PC-3 (cell line): ENCODE data around the gene MYH11. TPM values are rescaled to one million over a fixed set of nuclear protein-coding genes. Genes with fewer than 3 reads are reported as not detected.

Source experiments
- ATAC-seq: fragments of 200-7000 bp; cut with Tn5 transposase; 2 replicates; pipeline ENCODE4 v1.9.1; 2020; ENCODE audit warnings: mild to moderate bottlenecking, moderate library complexity
- BruUV-seq: library from RNA; stranded (reverse); fragments of 400-500 nt; replicated peaks from 2 replicates; lab custom pipeline; 2021; lab: Mats Ljungman, UMichigan
- CTCF ChIA-PET: fragments of 300-600 bp; sonication (Branson Sonifier 250); formaldehyde crosslinking; loops from one replicate; lab custom pipeline; 2022; ENCODE audit warnings: antibody characterized with exemption; lab: Charles Lee
- POLR2A ChIA-PET: fragments of 300-600 bp; sonication (Branson Sonifier 250); formaldehyde crosslinking; loops from one replicate; lab custom pipeline; 2022; ENCODE audit warnings: antibody characterized with exemption; ENCODE audit not compliant: unreplicated experiment; lab: Charles Lee
- DNase-seq: peaks from one replicate; pipeline ENCODE4 v3.0.0-alpha.2; 2015
- H2AFZ ChIP-seq: fragments of 300-600 bp; sonication (generic); 2 replicates; pipeline ENCODE4 v1.6.0; 2016; ENCODE audit warnings: antibody characterized with exemption, low read length
- H3F3A ChIP-seq: fragments of 300-600 bp; sonication (generic); one replicate; pipeline ENCODE4 v1.6.0; 2017; ENCODE audit warnings: antibody characterized with exemption, low read length, control low read depth, mild to moderate bottlenecking; ENCODE audit not compliant: unreplicated experiment
- H3K27ac ChIP-seq: fragments of 300-600 bp; sonication (generic); 2 replicates; pipeline ENCODE4 v1.5.1; 2016; ENCODE audit warnings: mild to moderate bottlenecking, low read length
- H3K27me3 ChIP-seq: fragments of 300-600 bp; sonication (generic); 2 replicates; pipeline ENCODE4 v1.6.1; 2016; ENCODE audit warnings: low read length, mixed read lengths
- H3K36me3 ChIP-seq: fragments of 300-600 bp; sonication (generic); 2 replicates; pipeline ENCODE4 v1.6.1; 2016; ENCODE audit warnings: low read depth, mixed run types, low read length, mixed read lengths
- H3K4me1 ChIP-seq: fragments of 300-600 bp; sonication (generic); 2 replicates; pipeline ENCODE4 v1.5.1; 2016; ENCODE audit warnings: low read length; ENCODE audit not compliant: insufficient read depth
- H3K4me2 ChIP-seq: fragments of 300-600 bp; sonication (generic); 2 replicates; pipeline ENCODE4 v1.6.0; 2016; ENCODE audit warnings: low read length
- H3K4me3 ChIP-seq: fragments of 300-600 bp; sonication (generic); 2 replicates; pipeline ENCODE4 v1.5.1; 2016; ENCODE audit warnings: mild to moderate bottlenecking, low read length, mixed read lengths
- H3K79me2 ChIP-seq: fragments of 300-600 bp; sonication (generic); 2 replicates; pipeline ENCODE4 v1.6.1; 2017; ENCODE audit warnings: low read length, mixed read lengths
- H3K9ac ChIP-seq: fragments of 300-600 bp; sonication (generic); 2 replicates; pipeline ENCODE4 v1.6.0; 2016; ENCODE audit warnings: mild to moderate bottlenecking, low read length
- H3K9me2 ChIP-seq: fragments of 300-600 bp; sonication (generic); replicated peaks from 2 replicates; pipeline ENCODE4 v1.6.1; 2016; ENCODE audit warnings: mixed run types, low read length, mixed read lengths
- H3K9me3 ChIP-seq: fragments of 300-600 bp; sonication (generic); 2 replicates; pipeline ENCODE4 v1.6.1; 2016; ENCODE audit warnings: low read length, mixed read lengths
- H4K20me1 ChIP-seq: fragments of 300-600 bp; sonication (generic); 2 replicates; pipeline ENCODE4 v1.6.1; 2016; ENCODE audit warnings: low read length, mixed read lengths
- CTCF ChIP-seq: fragments of 300-600 bp; sonication (generic); conservative IDR thresholded peaks from 2 replicates; pipeline ENCODE4 v1.5.1; 2017; ENCODE audit warnings: antibody characterized with exemption, low read depth, mild to moderate bottlenecking, low read length
- EZH2 ChIP-seq: fragments of 300-600 bp; sonication (generic); IDR thresholded peaks from one replicate; pipeline ENCODE4 v1.6.1; 2017; ENCODE audit warnings: antibody characterized with exemption, mild to moderate bottlenecking, low read length; ENCODE audit not compliant: unreplicated experiment
- EZH2phosphoT487 ChIP-seq: fragments of 300-600 bp; sonication (generic); IDR thresholded peaks from 2 replicates; pipeline ENCODE4 v1.6.1; 2018; ENCODE audit warnings: mild to moderate bottlenecking, antibody characterized with exemption, low read length, borderline replicate concordance
- intact Hi-C: fragments of 100-400 bp; cut with micrococcal nuclease; formaldehyde crosslinking; loops from 2 replicates; pipeline ENCODE4 v1.9.0; 2023
- total RNA-seq: library from RNA; depleted of rRNA; stranded (reverse); fragments of >200 nt; gene quantifications from 2 replicates; pipeline ENCODE4 v1.2.3, GENCODE V29; 2014

The MYH11 gene
- total RNA-seq, 1 experiment from 2014 or later = not detected

- Histone ChIP-seq H3K9me3 (no peaks in the 10 kb centered on the region), H3K4me2 (no peak overlapping the region), H4K20me1 (no peaks in the 10 kb centered on the region), H3K9me2 (no peaks in the 10 kb centered on the region), H3K4me3 (no peak overlapping the region), H2AFZ (no peak overlapping the region), H3K79me2 (no peaks in the 10 kb centered on the region), H3K27me3 (no peaks in the 10 kb centered on the region), H3K27ac (no peak overlapping the region), H3F3A (no peaks in the 10 kb centered on the region), H3K36me3 (no peaks in the 10 kb centered on the region), H3K4me1 (no peaks in the 10 kb centered on the region), H3K9ac (no peak overlapping the region)
- no peak for DNase-seq
- ChIA-PET POLR2A (no interaction called here), CTCF (no interaction called here)
- TF ChIP-seq EZH2 = no peak
- TF ChIP-seq CTCF = no peak
- TF ChIP-seq EZH2phosphoT487 = no peak
- BruUV-seq = no TSS peak
- intact Hi-C loops = no loop called here
- no peak for ATAC-seq
Observed at GRCh38 chr16:15827709-15828343, 29.0 kb downstream of the MYH11 start.

GRCh38 chr16:15827299-15827698, 29.5 kb downstream of the MYH11 start:
- Histone ChIP-seq H3K36me3 (no peaks in the 10 kb centered on the region), H3K9me2 (no peaks in the 10 kb centered on the region), H3K79me2 (no peaks in the 10 kb centered on the region), H3K4me3 (no peak overlapping the region), H3F3A (no peaks in the 10 kb centered on the region), H3K27ac (no peak overlapping the region), H3K9me3 (no peaks in the 10 kb centered on the region), H3K4me1 (no peaks in the 10 kb centered on the region), H2AFZ (no peak overlapping the region), H4K20me1 (no peaks in the 10 kb centered on the region), H3K27me3 (no peaks in the 10 kb centered on the region), H3K4me2 (no peak overlapping the region), H3K9ac (no peak overlapping the region)
- CTCF ChIA-PET = no interaction called here
- TF ChIP-seq EZH2phosphoT487 (no peak), CTCF (no peak), EZH2 (no peak)
- DNase-seq (no peak), ATAC-seq (no peak)
- intact Hi-C loops = no loop called here
- POLR2A ChIA-PET = no interaction called here
- no TSS peak for BruUV-seq

- Histone ChIP-seq H3K9ac (no peak overlapping the region), H2AFZ (no peak overlapping the region), H3K79me2 (no peaks in the 10 kb centered on the region), H3K27me3 (no peaks in the 10 kb centered on the region), H3F3A (no peaks in the 10 kb centered on the region), H3K36me3 (no peaks in the 10 kb centered on the region), H4K20me1 (no peaks in the 10 kb centered on the region), H3K9me2 (no peaks in the 10 kb centered on the region), H3K27ac (no peak overlapping the region), H3K4me3 (no peak overlapping the region), H3K4me1 (no peaks in the 10 kb centered on the region), H3K4me2 (no peak overlapping the region), H3K9me3 (no peaks in the 10 kb centered on the region)
- no peak for TF ChIP-seq EZH2
- no peak for TF ChIP-seq EZH2phosphoT487
- no peak for TF ChIP-seq CTCF
- CTCF ChIA-PET = interaction anchor here (0.5 kb wide), 1 partner anchor 178 kb away, joined by 4 read pairs; no protein-coding TSS in a partner anchor
- DNase-seq (no peak), ATAC-seq (no peak)
- BruUV-seq = no TSS peak
- intact Hi-C loops = no loop called here
- POLR2A ChIA-PET = no interaction called here
Observed at GRCh38 chr16:15825750-15826305, 31.0 kb downstream of the MYH11 start.
